Body of pancreas (tissue), 4 donors: ENCODE measurements around the gene CCDC116. TPM values are rescaled to one million over a fixed set of nuclear protein-coding genes. Genes with fewer than 3 reads are reported as not detected.
A peak's percentile ranks its signal among the peaks of the same experiment; 100 is the strongest.

ENCODE experiments used
- ATAC-seq: fragments of 150-250 bp; one replicate; pipeline ENCODE4 v1.9.1; 2016
- DNase-seq, 4 donors: peaks; one replicate each; pipeline ENCODE4 v3.0.0-alpha.2; 2019
- H3K27ac ChIP-seq, 4 donors: fragments of 200-600 bp; sonication (generic); 1 replicate in 3 of 4; 2 replicates in 1 of 4; pipeline versions ENCODE4 v1.5.1 to v1.6.1; 2016 to 2019; ENCODE audit warnings: mild to moderate bottlenecking in 1 of 4, mixed read lengths in 1 of 4, moderate library complexity in 1 of 4
- H3K27me3 ChIP-seq, 2 donors: fragments of 200-600 bp; sonication (generic); one replicate each; pipeline ENCODE4 v1.6.0; 2016; ENCODE audit warnings: mild to moderate bottlenecking in 1 of 2
- H3K36me3 ChIP-seq, 2 donors: fragments of 200-600 bp; sonication (generic); replicated peaks in 1 of 2; 2 replicates each; pipeline ENCODE4 v1.5.1; 2016; ENCODE audit warnings: low read depth in 2 of 2; ENCODE audit not compliant: insufficient read depth in 1 of 2
- H3K4me1 ChIP-seq: fragments of 200-600 bp; sonication (generic); one replicate; pipeline ENCODE4 v1.6.0; 2016
- H3K4me3 ChIP-seq, 2 donors: fragments of 200-600 bp; sonication (generic); 1 replicate in 1 of 2; 2 replicates in 1 of 2; pipeline ENCODE4 v1.5.1; 2016 to 2019
- H3K9me3 ChIP-seq, 3 donors: fragments of 200-600 bp; sonication (generic); 1 replicate in 2 of 3; 2 replicates in 1 of 3; pipeline ENCODE4 v1.5.1; 2016
- POLR2A ChIP-seq, 3 donors: fragments of 450-650 bp; IDR thresholded peaks; one replicate each; pipeline ENCODE4 v1.6.1; 2016; ENCODE audit warnings: antibody characterized with exemption in 3 of 3, mild to moderate bottlenecking in 2 of 3
- WGBS, 2 donors: methylation state at CpG; one replicate each; pipeline ENCODE4 v1.1.5; 2017; 5-methylcytosine and 5-hydroxymethylcytosine counted together
- intact Hi-C: fragments of 100-400 bp; cut with DNase I; formaldehyde crosslinking; loops from one replicate; pipeline ENCODE4 v1.15.1; 2023
- total RNA-seq, 2 donors: library from RNA; depleted of rRNA; stranded (reverse); fragments of >200 nt; gene quantifications; one replicate each; pipeline ENCODE4 v1.1.0, GENCODE V29; 2016
- TF ChIP-seq, protein P1 (sequence below), 7 experiments: fragments of 450-650 bp in 4 of 7; fragments of 200-600 bp in 3 of 7; sonication (generic) in 3 of 7; IDR thresholded peaks; one replicate each; pipeline ENCODE4 v1.5.1; 2016 to 2019; ENCODE audit warnings: antibody characterized with exemption in 7 of 7

Gene CCDC116
- total RNA-seq, 2 donors from 2014 or later: 0.52 TPM; not detected in 1

DNA sequence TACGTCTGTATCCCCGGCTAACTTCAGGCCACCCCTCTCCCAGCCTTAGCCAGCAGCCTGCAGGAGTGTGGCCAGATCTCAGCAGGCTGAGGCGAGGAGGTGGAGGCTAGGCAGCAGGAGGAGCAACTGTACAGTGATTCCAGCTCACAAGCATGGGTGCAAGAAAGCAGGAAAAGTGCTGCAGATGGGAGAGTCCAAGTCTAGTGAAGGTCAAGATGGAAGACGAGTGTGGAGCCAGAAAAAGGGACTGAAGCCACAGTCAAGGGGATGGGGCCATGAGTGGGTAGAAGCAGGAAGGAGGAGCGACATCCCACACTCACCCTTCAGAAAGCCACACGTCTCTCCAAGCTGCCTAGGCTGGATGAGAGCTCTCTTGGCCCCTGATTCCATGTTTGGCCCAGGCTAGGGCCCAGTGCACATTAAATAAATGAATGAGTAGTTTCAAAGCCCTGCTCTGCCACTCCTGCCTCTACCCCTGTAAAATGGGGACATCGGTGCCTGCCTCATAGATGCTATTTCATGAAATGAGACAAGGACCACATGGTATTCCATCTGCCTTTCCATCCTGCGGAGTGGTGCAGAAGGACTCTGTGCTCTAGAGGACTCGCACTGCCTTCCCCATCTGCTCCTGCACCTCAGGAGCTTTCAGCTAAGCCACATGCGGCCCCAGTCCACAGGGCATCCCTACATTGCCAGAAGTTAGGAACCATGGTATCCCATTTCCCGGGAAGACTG, 5.7 kb upstream of the CCDC116 start:
- ATAC-seq (no peak), DNase-seq (no peak)
- intact Hi-C loops: no loop called here
- 82 to 85% methylated on average over 7 to 11 of the region's 11 CpGs for WGBS, 2 donors
- no peak for TF ChIP-seq POLR2A (IDR thresholded peaks at IDR 0.05)
- TF ChIP-seq, protein P1, sequence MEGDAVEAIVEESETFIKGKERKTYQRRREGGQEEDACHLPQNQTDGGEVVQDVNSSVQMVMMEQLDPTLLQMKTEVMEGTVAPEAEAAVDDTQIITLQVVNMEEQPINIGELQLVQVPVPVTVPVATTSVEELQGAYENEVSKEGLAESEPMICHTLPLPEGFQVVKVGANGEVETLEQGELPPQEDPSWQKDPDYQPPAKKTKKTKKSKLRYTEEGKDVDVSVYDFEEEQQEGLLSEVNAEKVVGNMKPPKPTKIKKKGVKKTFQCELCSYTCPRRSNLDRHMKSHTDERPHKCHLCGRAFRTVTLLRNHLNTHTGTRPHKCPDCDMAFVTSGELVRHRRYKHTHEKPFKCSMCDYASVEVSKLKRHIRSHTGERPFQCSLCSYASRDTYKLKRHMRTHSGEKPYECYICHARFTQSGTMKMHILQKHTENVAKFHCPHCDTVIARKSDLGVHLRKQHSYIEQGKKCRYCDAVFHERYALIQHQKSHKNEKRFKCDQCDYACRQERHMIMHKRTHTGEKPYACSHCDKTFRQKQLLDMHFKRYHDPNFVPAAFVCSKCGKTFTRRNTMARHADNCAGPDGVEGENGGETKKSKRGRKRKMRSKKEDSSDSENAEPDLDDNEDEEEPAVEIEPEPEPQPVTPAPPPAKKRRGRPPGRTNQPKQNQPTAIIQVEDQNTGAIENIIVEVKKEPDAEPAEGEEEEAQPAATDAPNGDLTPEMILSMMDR (IDR thresholded peaks at IDR 0.05): no peak
- no peak overlapping the region for H3K27ac ChIP-seq
- H3K27me3 ChIP-seq: no peaks in the 10 kb centered on the region
- H3K4me3 ChIP-seq: no peak overlapping the region
- no peaks in the 10 kb centered on the region for H3K9me3 ChIP-seq
- no peaks in the 10 kb centered on the region for H3K36me3 ChIP-seq
- H3K4me1 ChIP-seq: peaks cover 41% of the 10 kb centered on the region

GRCh38 chr22:21628386-21629254, 3.9 kb upstream of the CCDC116 start:
- Histone ChIP-seq H3K27me3 (no peaks in the 10 kb centered on the region), H3K4me1 (peaks cover 34% of the 10 kb centered on the region), H3K4me3 (peak overlapping the region in 1 of 2 donors; percentile 100), H3K27ac (peak overlapping the region in 2 of 4 donors; percentile 91 to 94), H3K36me3 (no peaks in the 10 kb centered on the region), H3K9me3 (no peaks in the 10 kb centered on the region)
- intact Hi-C loops: no loop called here
- no peak for ATAC-seq
- WGBS, 2 donors: 58% methylated on average over 67 of the region's 74 CpGs; no CpG with 5 or more reads in 1 of the 2 donors
- peak in 2 of 4 donors; percentile 13 to 33 for DNase-seq
- TF ChIP-seq POLR2A (IDR thresholded peaks at IDR 0.05): no peak
- TF ChIP-seq, protein P1 (IDR thresholded peaks at IDR 0.05): no peak

DNA sequence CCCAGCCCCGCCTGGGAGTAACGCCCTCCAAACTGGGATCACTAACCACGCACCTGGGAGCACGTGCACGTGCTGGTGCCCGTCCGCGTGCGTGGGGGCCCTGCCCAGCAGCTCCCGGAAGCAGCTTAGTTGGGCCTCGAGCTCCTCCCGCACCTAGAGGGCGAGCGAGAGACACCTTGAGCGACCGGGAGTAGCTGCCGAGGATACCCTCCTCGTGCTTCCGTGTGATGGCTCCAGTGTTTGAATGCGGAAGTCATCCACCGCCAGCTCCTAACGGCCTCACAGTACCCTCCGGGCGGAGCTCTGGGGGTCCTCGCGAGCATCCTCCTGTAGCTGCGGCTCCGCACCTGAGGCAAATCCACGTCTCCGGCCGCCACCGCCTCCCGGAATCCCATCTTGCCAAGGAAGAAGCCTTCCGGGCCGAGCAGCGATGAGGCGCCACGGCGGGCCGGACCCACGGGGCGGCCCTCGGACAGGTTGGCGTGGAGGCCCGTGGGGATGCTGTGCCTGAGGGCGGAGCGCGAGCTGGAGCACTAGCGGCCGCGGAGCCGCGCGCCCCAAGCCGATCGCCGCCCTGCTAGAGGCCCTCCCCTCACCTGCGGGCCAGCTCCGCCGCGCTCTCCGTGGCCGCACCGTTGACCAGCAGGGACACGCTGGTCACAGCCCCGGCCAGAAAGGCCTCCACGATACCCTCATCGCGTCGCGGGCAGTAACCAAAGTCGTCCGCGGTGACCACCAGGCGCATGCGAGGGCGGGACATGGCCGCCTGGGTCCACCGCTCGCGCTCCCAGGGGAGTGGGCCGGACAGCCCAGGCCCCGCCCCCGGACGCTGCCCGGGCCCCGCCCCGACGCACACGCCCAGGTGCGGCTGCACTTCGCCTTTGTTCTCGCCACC, 3.1 kb upstream of the CCDC116 start, which contains the start of gene YDJC:
TSS of gene YDJC (minus strand) at position 768 of the 895 bp plus-strand sequence. CDS start at position 760, 8 bp downstream.
- peak within 1 kb of the TSS; percentile 68 to 94 (median 80) for H3K27ac ChIP-seq
- peak; percentile 95 to 97 (median 96) for DNase-seq
- TF ChIP-seq POLR2A (IDR thresholded peaks at IDR 0.05): peak; percentile 60 to 83 (median 81)
- TF ChIP-seq, protein P1 (IDR thresholded peaks at IDR 0.05): peak; percentile 40 to 97 (median 75)
- H3K36me3 ChIP-seq: no peaks in the 10 kb centered on the region
- WGBS, 2 donors: 1% methylated on average over 93 of the region's 93 CpGs; no CpG with 5 or more reads in 1 of the 2 donors
- intact Hi-C loops: no loop called here
- H3K27me3 ChIP-seq: no peaks in the 10 kb centered on the region
- H3K4me1 ChIP-seq: peaks cover 26% of the 10 kb centered on the region
- H3K9me3 ChIP-seq: no peaks in the 10 kb centered on the region
- peak within 1 kb of the TSS; percentile 91 to 100 for H3K4me3 ChIP-seq
- ATAC-seq: peak; percentile 93

GRCh38 chr22:21631025-21631424, 1.5 kb upstream of the CCDC116 start:
- H3K4me3 ChIP-seq: no peak overlapping the region
- TF ChIP-seq, protein P1 (IDR thresholded peaks at IDR 0.05): no peak
- TF ChIP-seq POLR2A (IDR thresholded peaks at IDR 0.05): no peak
- no peak overlapping the region for H3K27ac ChIP-seq
- H3K36me3 ChIP-seq: no peaks in the 10 kb centered on the region
- ATAC-seq (no peak), DNase-seq (no peak)
- no peaks in the 10 kb centered on the region for H3K9me3 ChIP-seq
- 81 to 85% methylated on average over 4 of the region's 4 CpGs for WGBS, 2 donors
- peaks cover 26% of the 10 kb centered on the region for H3K4me1 ChIP-seq
- intact Hi-C loops: no loop called here
- no peaks in the 10 kb centered on the region for H3K27me3 ChIP-seq
